GM12878 (cell line): Measurements from ENCODE around the gene ATG9A. TPM values are rescaled to one million over a fixed set of nuclear protein-coding genes. Genes with fewer than 3 reads are reported as not detected.

Experiments
- CREB1 ChIP-seq: IDR thresholded peaks from 2 replicates; pipeline ENCODE4 v1.6.1; 2012; ENCODE audit warnings: low read depth, mild to moderate bottlenecking, inconsistent platforms
- E2F8 ChIP-seq: fragments of 450-650 bp; IDR thresholded peaks from 2 replicates; pipeline ENCODE4 v1.6.1; 2018; ENCODE audit warnings: mild to moderate bottlenecking, low read depth, moderate library complexity; ENCODE audit not compliant: partially characterized antibody
- EGR1 ChIP-seq, 2 experiments: IDR thresholded peaks; 1 replicate in 1 of 2; 2 replicates in 1 of 2; pipeline ENCODE4 v1.6.1; 2011 to 2012; ENCODE audit warnings: low read depth in 2 of 2, low read length in 2 of 2, borderline replicate concordance in 1 of 2, mild to moderate bottlenecking in 1 of 2, moderate library complexity in 1 of 2
- HDAC6 ChIP-seq: fragments of 200-600 bp; sonication (generic); IDR thresholded peaks from one replicate; pipeline ENCODE4 v1.8.0; 2017; ENCODE audit warnings: antibody characterized with exemption; ENCODE audit not compliant: unreplicated experiment
- HDGF ChIP-seq: fragments of 450-650 bp; IDR thresholded peaks from 2 replicates; pipeline ENCODE4 v1.6.1; 2016; ENCODE audit warnings: antibody characterized with exemption
- IKZF2 ChIP-seq, 2 experiments: fragments of 450-650 bp; IDR thresholded peaks; 2 replicates each; pipeline ENCODE4 v1.6.1; 2017; ENCODE audit warnings: mild to moderate bottlenecking in 2 of 2, moderate library complexity in 2 of 2
- JUNB ChIP-seq: IDR thresholded peaks from 2 replicates; pipeline ENCODE4 v1.6.1; 2016; ENCODE audit warnings: antibody characterized with exemption, mild to moderate bottlenecking
- LARP7 ChIP-seq: fragments of 450-650 bp; IDR thresholded peaks from 2 replicates; pipeline ENCODE4 v1.6.1; 2017; ENCODE audit warnings: mild to moderate bottlenecking
- MAX ChIP-seq: IDR thresholded peaks from 2 replicates; pipeline ENCODE4 v1.6.1; 2012; ENCODE audit warnings: low read depth, low read length, improper control_type of control experiment
- MTA2 ChIP-seq: fragments of 450-650 bp; IDR thresholded peaks from 2 replicates; pipeline ENCODE4 v1.6.1; 2016; ENCODE audit warnings: low read depth, mild to moderate bottlenecking, moderate library complexity
- NFYA ChIP-seq: IDR thresholded peaks from 2 replicates; pipeline ENCODE4 v1.6.1; 2011; ENCODE audit warnings: low read depth, mild to moderate bottlenecking, low read length, improper control_type of control experiment, borderline replicate concordance
- RELB ChIP-seq: fragments of 450-650 bp; IDR thresholded peaks from 2 replicates; pipeline ENCODE4 v1.6.1; 2017; ENCODE audit warnings: low read depth, mild to moderate bottlenecking, moderate library complexity
- SREBF2 ChIP-seq: IDR thresholded peaks from 2 replicates; pipeline ENCODE4 v1.6.1; 2012; ENCODE audit warnings: mild to moderate bottlenecking, low read length
- TCF12 ChIP-seq: IDR thresholded peaks from 2 replicates; pipeline ENCODE4 v1.6.1; 2011; ENCODE audit warnings: low read depth, mild to moderate bottlenecking, low read length
- USF2 ChIP-seq: IDR thresholded peaks from 2 replicates; pipeline ENCODE4 v1.6.1; 2011; ENCODE audit warnings: low read depth, low read length, improper control_type of control experiment, borderline replicate concordance
- YY1 ChIP-seq: IDR thresholded peaks from 2 replicates; pipeline ENCODE4 v1.6.1; 2011; ENCODE audit warnings: low read depth, mild to moderate bottlenecking, low read length
- ZBED1 ChIP-seq: IDR thresholded peaks from 2 replicates; pipeline ENCODE4 v1.6.1; 2016; ENCODE audit warnings: borderline replicate concordance
- ZNF207 ChIP-seq: fragments of 450-650 bp; IDR thresholded peaks from 2 replicates; pipeline ENCODE4 v1.6.1; 2014; ENCODE audit warnings: antibody characterized with exemption, mild to moderate bottlenecking, borderline replicate concordance
- ZNF592 ChIP-seq: fragments of 450-650 bp; IDR thresholded peaks from 2 replicates; pipeline ENCODE4 v1.6.1; 2017; ENCODE audit warnings: mild to moderate bottlenecking, moderate library complexity
- ZZZ3 ChIP-seq: IDR thresholded peaks from 2 replicates; pipeline ENCODE4 v1.6.1; 2011; ENCODE audit warnings: low read depth; ENCODE audit not compliant: control insufficient read depth, insufficient read length
- polyA plus RNA-seq, 11 experiments: library from polyadenylated mRNA; depleted of rRNA in 4 of 11; unstranded in 6 of 11; stranded (reverse) in 5 of 11; fragments of >200 nt; fragmentation: Nextera tagmentation in 4 of 11; fragmentation: Illumina TruSeq in 1 of 11; extraction: Ambion mirVana in 4 of 11; extraction: Trizol in 1 of 11; gene quantifications; 1 replicate in 1 of 11; 2 replicates in 10 of 11; pipeline versions ENCODE4 v1.2.1 to v1.2.3, GENCODE V29; 2011 to 2016; ENCODE audit warnings: inconsistent platforms in 2 of 11, missing spikeins in 2 of 11, low read depth in 1 of 11
- total RNA-seq, 4 experiments: library from RNA; depleted of rRNA in 3 of 4; stranded (reverse); fragments of >200 nt in 3 of 4; fragmentation: Illumina TruSeq in 1 of 4; extraction: Trizol in 1 of 4; gene quantifications; 2 replicates each; pipeline versions ENCODE4 v1.2.1 to v1.2.3, GENCODE V29; 2013 to 2021

The ATG9A gene
- total and polyA plus RNA-seq, 10 of the 15 experiments (the other 5 are each of a cell fraction or from before 2014, with no cell fraction given) = 0.16 to 37.5 (median 14.6) TPM; not detected in 1

GRCh38 chr2:219218732-219219701, 10.4 kb downstream of the ATG9A start, which contains the start of gene ABCB6 (continued):
- TF ChIP-seq NFYA (no peak), MAX (peak; percentile 89), HDAC6 (no peak), HDGF (no peak), SREBF2 (no peak), JUNB (no peak), LARP7 (peak; percentile 95), MTA2 (0 out of 2 replicates have a peak, but pooled peaks have one; percentile 9), ZNF207 (peak; percentile 71), ZBED1 (no peak), TCF12 (no peak), USF2 (peak; percentile 89), EGR1 (IDR thresholded peaks at IDR 0.05; ENCODE audit: borderline replicate concordance in 1 of 2, low read depth in 2 of 2, low read length in 2 of 2) (peak; percentile 9 to 65; a peak in 1 of 3 replicates), IKZF2 (IDR thresholded peaks at IDR 0.05) (peak in 1 of 2 experiments; percentile 26; a peak in 1 of 4 replicates), RELB (0 out of 2 replicates have a peak, but pooled peaks have one; percentile 31), CREB1 (0 out of 2 replicates have a peak, but pooled peaks have one; percentile 54), YY1 (peak; percentile 34; the same call in 1 of the 2 replicates), ZZZ3 (no peak), E2F8 (peak; percentile 58), ZNF592 (no peak)
